NCI-H2171 (cell line): ENCODE data around the gene URGCP.
"Not testable (repeated sequence)": the region's sequence is repeated elsewhere in the genome, so short reads cannot be mapped to it uniquely, and the experiment has no call there.

Experiments used
- DNase-seq: peaks from one replicate; lab custom pipeline; 2025; lab: John Stamatoyannopoulos, UW

Gene URGCP

DNA sequence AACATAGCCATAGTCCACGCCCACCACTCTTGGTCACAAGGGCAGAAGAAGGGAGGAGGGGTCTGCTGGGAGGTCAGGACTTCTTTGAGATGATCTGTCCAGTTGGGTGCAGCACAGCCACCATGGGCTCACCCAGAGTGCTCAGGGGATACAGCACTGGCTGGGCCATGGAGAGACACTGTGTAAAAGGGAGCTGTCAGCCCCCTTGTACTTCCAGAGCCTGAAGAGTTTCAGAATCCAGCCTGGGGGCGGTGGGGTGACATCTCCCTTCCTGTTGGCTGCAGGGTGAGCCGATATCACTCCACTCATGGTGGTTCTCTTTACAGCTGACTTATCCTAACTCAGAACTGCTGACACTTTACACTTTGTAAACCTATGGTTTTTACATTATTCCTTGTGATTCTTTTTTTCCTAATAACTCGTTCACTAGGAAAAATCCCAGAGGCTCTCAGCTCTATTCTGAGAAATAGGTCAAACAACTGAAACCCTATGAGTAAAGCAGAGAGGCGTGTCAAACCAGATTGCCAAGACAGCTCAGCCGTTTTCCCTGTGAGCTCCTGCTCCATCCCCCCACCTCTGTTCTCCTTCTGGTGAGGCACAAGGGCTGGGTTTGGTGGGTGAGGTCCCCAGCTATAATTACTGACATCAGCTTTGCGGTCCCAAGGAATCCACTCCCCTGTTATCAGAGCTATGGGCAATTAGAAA is 33.8 kb downstream of the URGCP start:
- no peak for DNase-seq

DNA sequence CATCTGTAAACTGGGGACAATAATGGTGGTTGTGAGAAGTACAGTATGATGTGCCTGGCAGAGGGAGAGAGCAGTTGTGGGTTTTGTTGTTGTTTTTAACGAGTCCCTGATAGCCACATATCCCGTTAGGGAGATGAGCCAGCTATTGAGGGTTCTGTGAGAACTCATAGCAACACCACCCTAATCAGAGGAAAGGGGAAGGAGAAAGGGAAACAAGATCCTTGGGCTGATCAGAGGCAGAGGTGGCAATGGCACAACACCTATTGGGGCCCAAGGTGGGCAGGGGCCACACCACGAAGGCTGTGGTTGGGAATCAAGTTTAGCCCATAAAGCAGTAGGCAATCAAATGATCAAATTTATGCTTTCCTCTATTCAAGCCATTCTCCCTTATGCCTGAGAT is 35.3 kb downstream of the URGCP start:
- no peak for DNase-seq

DNA sequence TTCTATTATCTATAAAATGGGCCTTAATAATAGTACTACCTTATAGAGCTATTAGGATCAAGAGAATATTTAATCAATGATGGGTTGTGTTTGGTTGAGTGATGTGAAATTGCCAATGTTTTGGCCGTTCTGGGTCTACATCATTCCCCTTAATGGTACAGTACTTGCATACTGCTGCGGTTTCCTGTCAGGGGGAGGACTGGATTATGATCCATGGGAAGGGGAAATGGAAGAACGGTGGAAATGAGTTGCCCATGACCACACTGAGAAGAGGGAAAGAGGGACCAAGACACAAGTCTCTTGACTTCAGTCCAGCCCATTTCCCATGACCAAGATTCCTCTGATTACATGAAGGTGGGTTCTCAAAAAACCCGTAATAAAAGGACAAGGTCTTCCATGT is 36.1 kb downstream of the URGCP start:
- no peak for DNase-seq

DNA sequence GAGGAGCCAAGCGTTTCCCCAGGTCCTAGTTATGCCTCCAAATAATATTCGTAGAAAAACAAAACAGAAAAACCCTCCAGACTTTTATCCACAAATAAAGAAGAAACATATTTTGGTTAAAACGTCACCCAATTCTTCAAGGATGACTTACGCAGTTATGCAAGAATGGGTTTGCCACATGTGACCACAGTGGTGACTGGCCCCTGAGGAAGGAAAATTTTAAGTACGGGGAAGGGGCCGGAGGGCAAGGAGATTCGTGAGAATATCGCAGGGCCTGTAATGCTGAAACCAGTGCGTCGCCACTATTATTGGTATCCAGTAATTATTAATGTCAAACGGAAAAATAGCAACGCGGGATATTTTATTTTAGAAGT is 36.5 kb downstream of the URGCP start:
- no peak for DNase-seq

DNA sequence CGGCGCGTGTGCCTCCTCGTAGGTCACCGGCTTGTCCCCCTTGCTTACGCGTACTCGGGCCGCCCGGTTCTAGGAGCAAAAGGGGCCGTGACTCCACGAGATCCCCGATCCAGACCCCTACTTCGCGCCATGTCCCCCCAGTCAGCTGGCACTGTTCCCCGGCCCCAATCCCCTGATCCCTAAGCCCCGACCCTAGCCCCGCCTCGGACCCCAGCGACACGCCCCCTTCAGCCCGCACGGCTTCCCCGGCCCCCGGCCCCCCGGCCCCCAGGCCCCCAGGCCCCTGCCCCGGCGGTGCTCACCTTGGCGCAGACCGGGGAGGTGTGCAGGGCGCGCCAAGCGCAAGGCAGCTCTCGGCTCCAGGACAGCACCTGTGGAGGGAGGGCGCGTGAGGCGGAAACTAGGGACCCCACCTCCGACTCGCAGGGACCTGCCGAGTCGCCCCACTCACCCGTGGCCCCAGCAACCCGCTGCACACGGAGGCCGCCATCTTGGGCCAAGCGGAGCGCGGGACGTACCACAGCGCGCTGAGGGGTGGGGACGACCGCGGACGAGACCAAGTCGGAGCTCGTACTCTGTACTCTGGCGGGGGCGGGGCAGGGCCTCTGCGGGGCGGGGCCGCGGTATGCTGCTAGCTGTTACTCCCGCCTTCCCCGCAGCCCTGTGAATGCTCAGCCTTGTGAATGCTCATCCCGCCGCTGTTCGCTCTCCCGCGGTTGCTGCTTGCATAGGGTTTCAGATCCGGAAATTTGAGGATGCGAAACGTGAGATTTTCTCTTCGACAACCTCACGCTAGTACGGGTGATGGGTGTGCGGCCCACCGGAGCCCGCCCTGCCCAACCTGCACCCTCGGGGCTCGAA is 37.2 kb downstream of the URGCP start, which contains the start of gene MRPS24:
Gene MRPS24, minus strand, starts transcription at position 512 of the 861 bp plus-strand sequence. Its CDS starts 22 bp downstream, at position 490.
- peak; percentile 93 for DNase-seq

DNA sequence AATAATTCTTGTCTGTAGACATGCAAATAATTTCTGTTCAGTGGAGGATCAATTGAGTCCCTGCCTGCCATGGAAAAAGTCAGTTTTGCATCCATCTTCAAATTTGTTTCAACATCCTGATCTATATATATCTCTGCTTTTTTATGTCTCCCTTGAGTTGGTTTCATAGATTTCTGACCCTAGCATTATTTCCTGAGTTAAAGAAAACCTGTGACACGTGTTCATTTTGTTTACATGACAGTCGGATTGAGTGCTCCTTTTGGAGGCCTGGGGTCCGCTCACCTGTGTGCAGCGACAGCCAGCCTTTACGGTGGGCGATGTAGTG is 37.8 kb downstream of the URGCP start:
- DNase-seq, result no peak

DNA sequence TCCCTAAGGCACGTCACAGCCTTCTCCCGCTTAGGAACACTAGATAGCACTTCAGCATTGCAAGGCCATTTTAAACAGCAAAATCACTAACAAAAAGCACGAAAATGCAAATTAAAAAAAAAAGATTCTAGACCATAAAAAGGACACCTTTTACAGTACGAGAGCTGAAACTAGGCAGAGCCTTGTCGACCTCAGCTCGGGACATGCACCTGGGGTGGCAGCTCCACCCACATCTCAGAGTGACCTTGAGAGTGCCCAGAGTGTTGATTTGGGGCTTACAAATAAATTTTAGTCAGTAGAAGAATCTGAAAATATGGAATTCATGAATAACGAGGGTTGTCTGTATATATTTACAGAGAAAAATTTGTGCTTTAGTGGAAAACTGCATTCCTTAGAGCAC is 38.2 kb downstream of the URGCP start:
- no peak for DNase-seq

DNA sequence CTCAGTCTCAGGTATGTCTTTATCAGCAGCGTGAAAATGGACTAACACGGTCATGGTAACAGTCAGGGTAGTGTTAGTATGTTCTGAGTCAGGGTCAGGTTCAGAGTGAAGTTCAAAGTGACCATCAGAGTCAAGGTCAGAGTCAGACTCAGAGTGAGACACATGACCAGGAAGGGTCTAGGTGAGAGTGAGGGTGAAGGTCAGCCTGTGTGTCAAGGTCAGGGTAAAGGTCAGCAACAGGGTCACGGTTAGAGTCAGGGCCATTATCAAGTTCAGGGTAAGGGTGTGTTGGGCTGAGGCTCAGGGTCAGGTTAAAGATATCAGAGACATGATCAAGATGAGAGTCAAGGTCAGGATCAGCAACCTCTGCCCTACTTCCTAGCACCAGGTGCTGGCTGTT is 41.1 kb downstream of the URGCP start:
- DNase-seq, result no peak

DNA sequence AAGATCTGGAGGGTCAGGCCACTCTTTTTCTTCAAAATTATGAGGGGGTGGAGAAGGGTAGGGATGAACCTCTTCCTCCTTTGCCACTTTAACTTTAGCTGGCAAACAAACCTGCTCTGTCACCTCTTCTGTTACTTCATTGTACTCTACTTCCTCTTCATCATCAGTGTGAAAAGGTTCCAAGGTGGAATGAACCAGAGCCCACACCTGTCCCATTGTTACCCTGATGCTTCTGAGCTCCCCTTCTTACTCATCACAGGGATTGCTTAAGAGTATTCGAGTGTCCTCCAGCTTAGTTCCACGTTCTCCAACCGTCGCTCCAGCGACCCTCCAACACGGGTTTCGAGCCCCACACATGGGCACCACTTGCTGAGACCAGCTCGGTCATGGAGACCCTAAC is 42.3 kb downstream of the URGCP start:
- no peak for DNase-seq

DNA sequence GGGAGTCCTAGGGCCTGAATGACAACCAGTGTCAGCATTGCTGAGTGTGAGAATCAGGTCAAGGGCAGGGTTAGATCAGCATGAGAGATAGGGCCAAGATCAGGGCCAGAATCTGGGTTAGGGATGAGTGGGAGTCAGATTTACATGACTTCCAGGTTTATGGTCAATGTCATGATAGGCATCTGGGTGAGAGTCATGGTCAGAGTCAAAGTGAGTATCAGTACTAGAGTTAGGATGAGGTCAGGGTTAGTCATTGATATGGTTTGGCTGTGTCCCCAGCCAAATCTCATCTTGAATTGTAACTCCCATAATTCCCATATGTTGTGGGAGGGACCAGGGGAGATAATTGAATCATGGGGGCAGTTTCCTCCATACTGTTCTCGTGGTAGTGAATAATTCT is 49.4 kb downstream of the URGCP start:
- no peak for DNase-seq

DNA sequence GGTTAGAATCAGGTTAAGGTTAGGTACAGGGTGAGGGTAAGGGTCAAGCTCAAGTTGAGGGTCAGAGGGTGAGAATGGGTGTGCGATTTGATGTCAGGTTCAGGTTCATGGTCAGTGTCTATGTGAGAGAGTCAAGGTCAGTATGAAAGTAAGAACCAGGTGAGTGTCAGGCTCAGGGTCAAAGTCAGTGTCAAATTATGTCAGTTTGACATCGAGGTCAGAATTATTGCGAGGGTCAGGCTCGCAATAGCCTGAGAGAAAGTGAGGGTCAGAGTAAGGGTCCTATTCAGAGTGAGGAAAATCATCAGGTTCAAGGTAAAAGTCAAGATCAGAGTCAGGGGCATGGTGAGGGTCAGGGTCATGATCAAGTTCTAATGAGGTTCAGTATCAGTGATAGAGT is 50.1 kb downstream of the URGCP start:
- DNase-seq, result no peak

DNA sequence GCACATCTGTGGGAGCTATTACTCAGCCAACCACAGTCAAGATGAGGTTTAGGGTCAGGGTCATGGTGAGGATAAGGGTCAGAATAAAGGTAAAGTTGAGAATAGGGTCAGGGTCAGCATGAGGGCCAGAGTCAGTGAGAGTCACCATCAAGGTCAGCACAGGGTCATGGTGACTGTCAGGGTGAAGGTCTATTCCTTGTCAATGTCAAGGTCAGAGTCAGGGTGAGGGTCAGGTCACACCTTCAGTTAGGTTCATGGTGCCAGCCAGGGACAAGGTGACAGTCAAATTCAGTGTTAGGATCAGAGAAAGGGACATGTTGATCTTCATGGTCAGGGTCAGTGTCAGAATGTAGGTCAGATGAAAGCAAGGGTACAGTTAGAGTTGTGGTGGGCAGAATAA is 51.2 kb downstream of the URGCP start:
- no peak for DNase-seq

DNA sequence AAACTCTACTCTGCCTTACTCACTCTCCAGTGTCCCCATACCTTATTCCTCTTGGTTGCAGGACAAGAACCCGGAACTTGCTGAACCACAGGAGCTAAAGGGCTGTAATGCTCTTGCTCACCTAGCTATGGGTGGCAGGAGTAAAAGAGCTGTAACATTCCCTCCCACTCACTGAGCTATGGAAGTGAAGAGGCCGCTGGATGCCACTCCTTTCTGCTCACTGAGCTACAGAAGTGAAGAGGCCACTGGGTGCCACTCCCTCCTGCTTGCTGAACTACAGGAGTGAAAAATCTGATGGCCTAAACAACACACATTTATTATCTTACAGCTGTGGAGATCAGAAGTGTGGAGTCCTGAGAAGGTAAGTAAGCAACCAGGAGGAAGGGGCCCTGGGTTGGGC is 54.6 kb downstream of the URGCP start:
- DNase-seq, result no peak

DNA sequence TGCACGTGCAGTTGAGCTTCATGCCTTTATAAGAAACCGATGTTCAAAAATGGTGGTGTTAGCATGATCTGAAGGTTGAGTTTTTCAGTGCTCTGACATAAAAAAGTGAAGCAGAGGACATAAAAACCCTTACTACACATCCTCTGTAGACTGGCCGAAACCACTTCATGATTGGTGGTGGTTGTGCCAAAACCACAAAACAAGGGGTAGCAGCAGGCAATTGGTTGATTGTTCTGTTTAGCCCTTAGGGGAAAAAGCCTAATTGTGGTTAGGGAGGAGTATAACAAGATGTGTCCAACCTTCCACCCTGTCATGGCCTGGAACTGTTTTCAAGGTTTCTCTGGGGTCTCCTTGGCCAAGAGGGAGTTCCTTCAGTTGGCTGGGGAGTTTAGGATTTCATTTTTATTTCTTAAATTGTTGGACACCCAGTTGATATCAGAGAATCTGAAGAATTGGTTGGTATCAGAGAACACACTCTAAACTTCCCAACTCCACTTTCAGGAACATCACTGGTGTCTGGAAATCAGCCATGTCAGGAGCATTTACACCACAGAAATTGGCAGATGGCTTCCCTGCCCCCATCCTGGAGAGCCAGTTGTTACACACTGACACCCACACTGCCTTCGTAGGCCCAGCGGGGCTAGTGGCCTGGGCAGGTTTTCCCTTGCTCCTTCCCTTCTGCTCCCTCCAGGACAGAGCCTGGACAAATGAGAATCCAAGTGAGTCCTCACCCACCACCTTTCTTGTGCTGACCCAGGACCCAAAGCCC is 55.9 kb downstream of the URGCP start:
- DNase-seq, result no peak

DNA sequence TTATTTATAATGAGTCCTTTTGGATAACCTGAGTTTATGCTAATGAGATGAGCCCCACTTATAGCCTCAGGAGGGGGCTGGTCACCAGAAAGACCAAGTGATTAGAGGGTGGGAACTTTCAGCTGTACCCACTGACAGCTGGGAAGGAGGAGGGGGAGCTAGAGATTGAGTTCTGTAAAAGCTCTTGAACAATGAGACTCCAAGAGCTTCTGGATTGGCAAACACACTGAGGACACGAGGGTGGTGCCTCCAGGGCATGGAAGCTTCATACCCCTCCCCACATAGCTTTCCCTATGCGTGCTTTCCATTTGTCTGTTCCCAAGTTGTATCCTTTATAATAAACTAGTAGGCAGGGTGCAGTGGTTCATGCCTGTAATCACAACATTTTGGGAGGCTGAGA is 57.3 kb downstream of the URGCP start:
- no peak for DNase-seq

DNA sequence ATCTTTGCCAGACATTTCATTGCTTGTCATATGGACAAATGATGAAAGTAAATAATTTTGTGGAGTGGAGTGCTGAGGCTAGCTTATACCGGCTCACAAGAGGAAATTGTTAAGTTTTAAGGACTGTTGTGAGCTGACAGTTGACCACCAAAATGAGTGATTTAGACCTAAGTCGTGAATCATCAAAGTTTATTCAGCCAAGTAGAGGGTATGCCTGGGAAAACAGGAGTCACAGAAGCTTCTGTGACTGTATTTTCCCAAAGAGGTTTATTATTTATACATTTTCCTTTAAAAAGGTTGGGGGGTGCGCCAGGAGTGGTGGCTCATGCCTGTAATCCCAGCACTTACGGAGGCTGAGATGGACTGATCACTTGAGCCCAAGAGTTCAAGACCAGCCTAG is 58.9 kb downstream of the URGCP start:
- no peak for DNase-seq

DNA sequence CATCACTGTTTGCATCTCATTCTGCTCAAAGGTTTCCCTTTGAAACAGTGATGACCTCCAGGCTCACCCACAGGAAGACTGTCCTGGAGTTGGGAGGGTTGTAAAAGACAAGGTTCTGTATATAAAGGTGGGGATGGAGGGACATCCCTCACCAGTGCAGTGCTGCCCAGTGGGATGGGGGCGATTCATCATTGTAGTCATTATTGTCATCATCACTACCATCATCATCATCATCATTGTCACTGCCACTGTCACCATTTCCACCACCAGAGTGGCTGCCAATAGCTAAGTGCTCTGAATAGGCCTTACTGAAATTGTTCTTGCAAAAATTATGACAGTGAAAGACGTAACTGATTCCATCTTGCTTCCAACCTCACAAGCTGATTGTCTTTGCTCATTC is 61.7 kb downstream of the URGCP start:
- DNase-seq, result no peak

DNA sequence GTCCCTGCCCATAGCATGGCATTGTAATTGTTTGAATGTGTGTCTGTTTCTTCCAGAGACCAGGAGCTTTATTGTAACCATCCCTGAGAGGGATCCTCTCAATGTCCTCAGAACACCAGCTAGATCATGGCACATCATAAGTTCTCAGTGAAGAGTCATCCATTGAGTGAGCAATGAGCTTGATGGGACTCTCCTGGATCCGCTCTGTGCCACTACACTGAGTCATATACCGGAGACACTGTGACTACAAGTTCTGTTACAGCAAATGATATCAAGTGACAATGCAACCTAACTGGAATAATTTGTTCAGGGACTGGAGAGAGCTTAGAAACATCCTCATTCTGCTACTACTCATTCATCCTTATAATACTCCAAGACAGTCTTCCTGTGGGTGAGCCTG is 62.1 kb downstream of the URGCP start:
- no peak for DNase-seq

DNA sequence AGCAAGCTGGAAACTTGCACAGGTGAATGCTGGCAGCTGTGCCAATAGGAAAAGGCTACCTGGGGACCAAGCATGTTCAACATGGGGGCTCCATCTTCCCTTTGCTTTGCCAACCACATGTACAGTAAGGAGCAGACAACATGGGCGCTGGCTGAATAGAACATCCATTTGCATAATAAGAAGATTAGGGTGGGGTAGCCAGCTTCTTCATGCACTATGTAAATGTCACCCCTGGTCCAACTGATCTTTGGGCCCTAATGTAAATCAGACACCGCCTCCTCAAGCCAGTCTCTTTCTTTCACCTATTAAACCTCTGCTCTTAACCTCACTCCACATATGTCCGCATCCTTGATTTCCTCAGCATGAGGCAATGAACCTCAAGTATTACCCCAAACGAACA is 63.1 kb downstream of the URGCP start:
- DNase-seq, result no peak

DNA sequence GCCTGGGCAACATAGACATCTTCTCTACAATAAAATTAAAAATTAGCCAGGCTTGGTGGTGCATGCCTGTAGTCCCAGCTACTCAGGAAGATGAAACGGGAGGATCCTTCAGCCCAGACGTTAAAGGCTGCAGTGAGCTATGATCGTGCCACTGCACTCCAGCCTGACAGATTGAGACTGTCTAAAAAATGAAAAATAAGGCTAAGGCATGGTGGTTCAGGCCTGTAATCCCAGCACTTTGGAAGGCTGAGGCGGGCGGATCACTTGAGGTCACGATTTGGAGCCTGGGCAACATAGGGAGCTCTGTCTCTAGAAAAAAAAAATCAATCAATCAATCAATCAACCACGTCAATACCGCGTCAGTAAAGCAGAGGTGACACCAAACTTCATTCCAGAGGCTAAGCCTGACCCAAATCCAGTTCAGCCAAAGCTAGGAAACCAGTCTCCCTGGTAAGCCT is 68.2 kb downstream of the URGCP start:
- no peak for DNase-seq

DNA sequence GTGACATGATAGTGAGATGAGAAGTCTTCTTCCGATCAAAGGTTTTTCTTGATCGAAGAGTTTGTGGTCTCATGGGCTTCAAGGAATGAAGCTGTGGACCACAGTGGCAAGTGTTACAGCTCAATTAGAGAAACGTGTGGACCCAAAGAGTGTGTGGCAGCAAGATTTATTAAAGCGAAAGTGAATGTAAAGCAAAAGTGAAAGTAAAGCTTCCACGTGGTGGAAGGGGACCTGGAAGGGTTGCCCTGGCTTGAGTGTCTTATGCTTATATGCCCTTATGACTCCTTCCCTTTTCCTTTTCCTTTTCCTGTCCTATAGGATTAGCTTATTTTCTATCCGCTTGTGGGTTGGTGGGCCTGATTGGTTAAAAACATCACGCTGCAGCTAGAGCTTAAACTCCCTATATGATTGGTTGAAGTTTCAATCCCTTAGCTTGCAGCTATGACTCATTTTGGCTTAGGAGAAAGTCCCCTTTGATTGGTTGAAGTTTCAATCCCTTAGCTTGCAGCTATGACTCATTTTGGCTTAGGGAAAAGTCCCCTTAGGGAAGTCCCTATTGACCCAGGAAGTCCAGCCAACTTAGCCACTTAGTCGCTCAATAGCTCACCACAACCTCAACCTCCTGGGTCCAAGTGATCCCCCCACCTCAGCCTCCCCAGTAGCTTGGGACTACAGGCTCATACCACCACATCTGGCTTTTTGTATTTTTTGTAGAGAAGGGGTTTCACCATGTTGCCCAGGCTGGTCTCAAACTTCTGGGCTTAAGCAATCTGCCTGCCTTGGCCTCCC is 71.7 kb downstream of the URGCP start:
- no peak for DNase-seq

DNA sequence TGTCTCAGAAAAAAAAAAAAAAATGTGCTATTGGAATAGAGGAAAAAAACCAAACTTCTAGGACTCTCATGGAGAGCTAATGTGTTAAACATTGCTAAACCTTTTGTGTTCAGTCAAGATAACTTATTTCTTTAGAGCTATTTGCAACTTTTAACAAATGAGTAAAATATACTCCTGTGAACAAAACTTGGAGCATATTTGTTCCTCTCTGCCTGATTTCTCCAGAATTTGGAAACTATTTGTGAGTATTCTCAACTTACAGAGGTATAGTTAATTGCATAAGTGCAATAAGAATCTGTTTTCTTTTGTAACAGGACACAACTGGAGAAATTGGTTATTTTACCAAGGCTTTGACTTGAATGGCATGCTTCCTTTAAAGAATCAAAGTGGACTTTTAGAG is 75.5 kb downstream of the URGCP start:
- not testable (repeated sequence) for DNase-seq
